Bronchial epithelial cell (primary cell): ENCODE results near the gene TXNRD2. TPM values are rescaled to one million over a fixed set of nuclear protein-coding genes. Genes with fewer than 3 reads are reported as not detected.

Experiments used
- DNase-seq: peaks from one replicate; pipeline ENCODE4 v3.0.0-alpha.2; 2010; ENCODE audit warnings: low read depth
- FAIRE-seq: peaks from 2 replicates; lab custom pipeline; 2011; peaks lifted over from hg19 to GRCh38; lab: Jason Lieb, UNC
- H3K27me3 ChIP-seq: 2 replicates; pipeline ENCODE4 v1.5.1; 2011; ENCODE audit warnings: low read length; ENCODE audit not compliant: control insufficient read depth, insufficient read depth
- H3K36me3 ChIP-seq: 2 replicates; pipeline ENCODE4 v1.5.1; 2011; ENCODE audit warnings: low read length; ENCODE audit not compliant: control insufficient read depth, insufficient read depth
- H3K4me3 ChIP-seq: 2 replicates; pipeline ENCODE4 v1.5.1; 2011; ENCODE audit warnings: mild to moderate bottlenecking, low read depth, low read length, control low read depth
- CTCF ChIP-seq: IDR thresholded peaks from 2 replicates; pipeline ENCODE4 v1.5.1; 2011; ENCODE audit warnings: mild to moderate bottlenecking, moderate library complexity, low read length, control low read depth, inconsistent platforms; ENCODE audit not compliant: insufficient read depth, severe bottlenecking
- total RNA-seq: library from RNA; depleted of rRNA; stranded (reverse); fragments of >200 nt; gene quantifications from 2 replicates; pipeline ENCODE4 v1.2.1, GENCODE V29; 2014

The TXNRD2 gene
- total RNA-seq, 1 donor from 2014 or later: 12.9 TPM

DNA sequence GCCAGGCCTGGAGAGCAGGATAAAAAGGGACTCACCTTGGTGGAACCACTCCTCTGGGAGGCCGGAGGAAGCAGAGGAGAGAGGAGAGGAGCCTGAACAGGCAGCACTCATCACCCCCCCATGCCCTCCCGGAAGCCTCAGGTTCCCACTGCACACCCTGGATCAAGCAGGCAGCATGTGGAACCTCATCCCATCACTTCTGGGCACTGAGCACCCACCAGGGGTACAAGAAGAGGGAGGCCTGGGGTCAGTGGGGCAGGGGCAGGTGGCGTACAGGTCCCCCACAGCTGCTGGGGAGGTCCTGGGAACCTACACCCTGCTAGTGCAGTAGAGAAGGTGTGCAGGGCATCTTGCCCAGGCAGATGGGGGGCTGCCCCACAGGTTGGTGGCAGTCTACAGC is 35.1 kb upstream of the TXNRD2 start:
- no peak for DNase-seq
- no peak for TF ChIP-seq CTCF
- Histone ChIP-seq H3K27me3 (no peaks in the 10 kb centered on the region), H3K36me3 (peaks cover 3% of the 10 kb centered on the region), H3K4me3 (no peak overlapping the region)
- no peak for FAIRE-seq

- TF ChIP-seq CTCF: no peak
- DNase-seq: no peak
- no peaks in the 10 kb centered on the region for H3K27me3 ChIP-seq
- no peak for FAIRE-seq
- peaks cover 6% of the 10 kb centered on the region for H3K36me3 ChIP-seq
- H3K4me3 ChIP-seq: no peak overlapping the region
These were observed 34.1 kb upstream of the TXNRD2 start for GRCh38 chr22:19975707-19976035.

DNA sequence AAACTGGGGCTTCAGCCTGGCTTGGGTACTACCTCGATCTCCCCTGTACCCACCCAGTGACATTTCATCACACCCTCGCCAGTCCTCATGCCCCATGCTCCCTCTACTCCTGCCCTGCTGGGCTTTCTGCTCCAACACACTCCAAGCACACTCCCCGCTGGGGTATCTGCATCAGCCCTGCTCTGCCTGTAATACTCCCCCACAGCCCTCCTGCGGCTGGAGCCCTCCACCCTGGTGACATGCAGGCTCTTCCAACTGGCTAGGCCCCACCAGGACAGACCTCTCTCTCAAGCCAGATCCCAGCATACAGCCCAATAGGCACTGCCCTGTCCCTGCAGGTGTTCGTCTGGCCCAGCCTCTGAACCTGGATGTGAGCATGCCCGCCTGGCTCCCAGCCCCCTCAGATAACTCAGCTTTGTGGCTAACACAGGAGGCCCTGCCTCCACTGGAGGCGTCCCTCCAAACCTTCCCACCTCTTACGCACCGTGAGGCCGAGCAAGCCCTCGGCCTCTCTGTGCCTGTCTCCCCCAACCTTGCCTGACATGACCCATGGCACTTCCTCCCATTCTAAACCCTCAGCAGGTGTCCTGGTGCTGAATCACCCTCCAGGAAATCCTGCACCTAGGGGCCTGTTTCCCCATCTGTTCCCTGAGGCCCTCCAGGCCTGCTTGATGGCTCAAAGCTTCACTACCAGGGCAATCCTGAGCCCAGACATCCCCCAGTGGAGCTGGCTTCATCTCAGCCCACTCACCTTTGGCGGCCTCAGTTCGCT is 33.5 kb upstream of the TXNRD2 start:
- FAIRE-seq (no peak), DNase-seq (peak; percentile 60)
- no peak for TF ChIP-seq CTCF
- Histone ChIP-seq H3K27me3 (no peaks in the 10 kb centered on the region), H3K36me3 (peaks cover 6% of the 10 kb centered on the region), H3K4me3 (no peak overlapping the region)

- no peak for FAIRE-seq
- no peaks in the 10 kb centered on the region for H3K27me3 ChIP-seq
- no peak for DNase-seq
- peaks cover 6% of the 10 kb centered on the region for H3K36me3 ChIP-seq
- TF ChIP-seq CTCF: no peak
- H3K4me3 ChIP-seq: no peak overlapping the region
These were observed 32.7 kb upstream of the TXNRD2 start for GRCh38 chr22:19974268-19974861.

DNA sequence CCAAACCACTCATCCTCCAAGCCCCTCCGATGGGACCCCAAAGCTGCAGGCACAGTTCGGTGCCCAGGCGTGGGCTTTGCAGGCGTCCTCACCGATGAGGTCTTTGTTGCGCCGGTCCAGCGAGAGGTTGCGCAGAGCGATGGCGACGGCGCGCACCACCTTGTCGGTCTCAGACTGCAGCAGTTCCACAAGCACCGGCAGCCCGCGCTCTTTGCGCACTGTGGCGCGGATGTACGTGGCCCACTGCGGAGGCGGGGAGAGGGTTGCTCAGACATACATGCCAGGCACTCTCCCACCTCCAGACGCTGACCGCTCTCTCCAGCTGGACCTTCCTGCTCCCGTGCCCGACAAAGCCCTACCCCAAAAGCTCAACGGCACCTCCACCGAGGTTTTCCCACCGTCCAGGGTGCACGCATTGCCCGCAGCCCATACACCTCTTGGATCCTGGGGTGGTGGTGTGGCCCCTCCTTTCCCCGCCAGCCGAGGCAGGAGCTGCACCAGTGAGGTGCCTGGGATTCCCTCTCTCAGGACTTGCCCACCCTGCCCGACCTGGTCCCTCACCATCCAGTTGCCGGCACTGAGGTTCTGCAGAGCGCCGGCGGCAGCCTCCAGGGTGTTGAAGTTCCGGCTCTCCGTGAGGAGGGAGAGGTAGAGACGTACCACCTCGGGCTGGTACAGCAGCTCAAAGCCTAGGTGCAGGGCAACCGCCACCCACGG is 32.1 kb upstream of the TXNRD2 start:
- DNase-seq (no peak), FAIRE-seq (no peak)
- peaks cover 6% of the 10 kb centered on the region for H3K36me3 ChIP-seq
- TF ChIP-seq CTCF: no peak
- H3K27me3 ChIP-seq: no peaks in the 10 kb centered on the region
- no peak overlapping the region for H3K4me3 ChIP-seq
